Measurements from ENCODE around the gene GNGT2.

The GNGT2 gene

DNA sequence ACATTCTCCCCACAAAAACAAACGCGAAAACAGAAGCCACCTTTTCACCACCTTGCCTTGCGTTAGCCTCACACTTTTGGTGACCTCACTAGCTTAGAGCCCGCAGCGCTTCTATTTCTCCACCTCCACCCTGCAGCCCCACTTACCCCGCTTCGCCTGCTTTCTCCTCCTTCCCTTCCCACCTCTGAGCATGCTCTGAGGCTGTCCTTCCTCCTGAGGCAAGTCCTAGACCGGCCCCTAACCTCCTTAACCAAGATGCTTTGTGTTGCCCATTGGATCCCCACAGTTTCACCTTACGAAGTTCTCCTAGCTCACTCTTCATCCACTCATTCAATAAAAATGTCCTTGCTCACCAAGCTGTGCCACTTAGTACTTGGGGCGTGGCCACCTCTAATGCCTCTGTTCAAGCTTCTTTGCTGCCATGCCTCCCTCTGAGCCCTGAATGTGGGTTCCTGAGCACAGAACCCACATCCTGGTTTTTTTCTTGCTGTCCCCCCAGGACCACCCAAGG, 1.3 kb downstream of the GNGT2 start:
- Histone ChIP-seq H3K4me3 (IDR thresholded peaks at IDR 0.05; ENCODE audit: insufficient read depth, low read depth, low read length) (no peak overlapping the region), H3K27me3 (ENCODE audit: insufficient read depth, low read depth) (peaks cover 13% of the 10 kb centered on the region; the same call in 1 of the 2 replicates), H3K9ac (no peak overlapping the region), H3K27ac (no peak overlapping the region), H2AFZ (ENCODE audit: low read depth) (no peak overlapping the region), H3K36me3 (ENCODE audit: insufficient read depth) (no peaks in the 10 kb centered on the region), H3K79me2 (ENCODE audit: insufficient read depth, low read depth) (no peaks in the 10 kb centered on the region), H3K4me2 (no peak overlapping the region), H4K20me1 (ENCODE audit: insufficient read depth) (no peaks in the 10 kb centered on the region), H3K4me1 (ENCODE audit: low read depth, poor library complexity, severe bottlenecking) (no peaks in the 10 kb centered on the region)
- TF ChIP-seq, protein P1, sequence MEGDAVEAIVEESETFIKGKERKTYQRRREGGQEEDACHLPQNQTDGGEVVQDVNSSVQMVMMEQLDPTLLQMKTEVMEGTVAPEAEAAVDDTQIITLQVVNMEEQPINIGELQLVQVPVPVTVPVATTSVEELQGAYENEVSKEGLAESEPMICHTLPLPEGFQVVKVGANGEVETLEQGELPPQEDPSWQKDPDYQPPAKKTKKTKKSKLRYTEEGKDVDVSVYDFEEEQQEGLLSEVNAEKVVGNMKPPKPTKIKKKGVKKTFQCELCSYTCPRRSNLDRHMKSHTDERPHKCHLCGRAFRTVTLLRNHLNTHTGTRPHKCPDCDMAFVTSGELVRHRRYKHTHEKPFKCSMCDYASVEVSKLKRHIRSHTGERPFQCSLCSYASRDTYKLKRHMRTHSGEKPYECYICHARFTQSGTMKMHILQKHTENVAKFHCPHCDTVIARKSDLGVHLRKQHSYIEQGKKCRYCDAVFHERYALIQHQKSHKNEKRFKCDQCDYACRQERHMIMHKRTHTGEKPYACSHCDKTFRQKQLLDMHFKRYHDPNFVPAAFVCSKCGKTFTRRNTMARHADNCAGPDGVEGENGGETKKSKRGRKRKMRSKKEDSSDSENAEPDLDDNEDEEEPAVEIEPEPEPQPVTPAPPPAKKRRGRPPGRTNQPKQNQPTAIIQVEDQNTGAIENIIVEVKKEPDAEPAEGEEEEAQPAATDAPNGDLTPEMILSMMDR (conservative IDR thresholded peaks at IDR 0.05; ENCODE audit: low read depth, low read length): no peak

DNA sequence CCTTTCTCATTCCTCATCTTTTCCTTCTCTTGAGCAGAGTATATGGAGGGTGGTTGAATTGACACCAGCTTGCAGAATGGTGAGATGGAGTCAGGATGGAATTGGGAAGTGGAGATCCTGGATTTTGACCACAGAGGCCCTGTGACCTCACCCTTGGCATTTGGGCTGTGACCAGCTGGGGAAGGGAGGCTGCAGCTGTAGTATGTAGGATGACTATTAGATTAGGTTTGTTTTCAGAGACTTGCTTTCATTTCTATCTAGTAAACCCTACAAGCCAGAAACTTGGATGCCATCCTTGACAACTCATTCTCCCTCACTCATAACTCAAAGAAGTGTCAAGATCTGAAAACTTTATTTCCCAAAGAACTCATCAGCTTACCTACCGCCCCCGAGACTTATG, 5.9 kb downstream of the GNGT2 start:
- no peaks in the 10 kb centered on the region for H3K36me3 ChIP-seq (ENCODE audit: insufficient read depth)
- H3K27me3 ChIP-seq (ENCODE audit: insufficient read depth, low read depth): peaks cover 19% of the 10 kb centered on the region
- TF ChIP-seq, protein P1 (conservative IDR thresholded peaks at IDR 0.05; ENCODE audit: low read depth, low read length): no peak
- H2AFZ ChIP-seq (ENCODE audit: low read depth): no peak overlapping the region
- no peak overlapping the region for H3K4me3 ChIP-seq (IDR thresholded peaks at IDR 0.05; ENCODE audit: insufficient read depth, low read depth, low read length)
- no peak overlapping the region for H3K4me2 ChIP-seq
- no peaks in the 10 kb centered on the region for H4K20me1 ChIP-seq (ENCODE audit: insufficient read depth)
- no peak overlapping the region for H3K27ac ChIP-seq
- no peak overlapping the region for H3K9ac ChIP-seq
- H3K4me1 ChIP-seq (ENCODE audit: low read depth, poor library complexity, severe bottlenecking): no peaks in the 10 kb centered on the region
- H3K79me2 ChIP-seq (ENCODE audit: insufficient read depth, low read depth): no peaks in the 10 kb centered on the region

- no peak overlapping the region for H2AFZ ChIP-seq (ENCODE audit: low read depth)
- H3K36me3 ChIP-seq (ENCODE audit: insufficient read depth): no peaks in the 10 kb centered on the region
- H4K20me1 ChIP-seq (ENCODE audit: insufficient read depth): no peaks in the 10 kb centered on the region
- H3K4me1 ChIP-seq (ENCODE audit: low read depth, poor library complexity, severe bottlenecking): no peaks in the 10 kb centered on the region
- no peak overlapping the region for H3K4me3 ChIP-seq (IDR thresholded peaks at IDR 0.05; ENCODE audit: insufficient read depth, low read depth, low read length)
- H3K27ac ChIP-seq: no peak overlapping the region
- no peaks in the 10 kb centered on the region for H3K79me2 ChIP-seq (ENCODE audit: insufficient read depth, low read depth)
- no peak overlapping the region for H3K4me2 ChIP-seq
- peaks cover 19% of the 10 kb centered on the region for H3K27me3 ChIP-seq (ENCODE audit: insufficient read depth, low read depth)
- TF ChIP-seq, protein P1 (conservative IDR thresholded peaks at IDR 0.05; ENCODE audit: low read depth, low read length): no peak
- H3K9ac ChIP-seq: no peak overlapping the region
Observed at GRCh38 chr17:49203796-49204195, 6.6 kb downstream of the GNGT2 start.

- H3K9ac ChIP-seq: no peak overlapping the region
- H3K36me3 ChIP-seq (ENCODE audit: insufficient read depth): no peaks in the 10 kb centered on the region
- H3K27me3 ChIP-seq (ENCODE audit: insufficient read depth, low read depth): peaks cover 13% of the 10 kb centered on the region
- H2AFZ ChIP-seq (ENCODE audit: low read depth): no peak overlapping the region
- no peak overlapping the region for H3K4me2 ChIP-seq
- no peak overlapping the region for H3K4me3 ChIP-seq (IDR thresholded peaks at IDR 0.05; ENCODE audit: insufficient read depth, low read depth, low read length)
- TF ChIP-seq, protein P1 (conservative IDR thresholded peaks at IDR 0.05; ENCODE audit: low read depth, low read length): no peak
- no peak overlapping the region for H3K27ac ChIP-seq
- no peaks in the 10 kb centered on the region for H4K20me1 ChIP-seq (ENCODE audit: insufficient read depth)
- no peaks in the 10 kb centered on the region for H3K79me2 ChIP-seq (ENCODE audit: insufficient read depth, low read depth)
- no peaks in the 10 kb centered on the region for H3K4me1 ChIP-seq (ENCODE audit: low read depth, poor library complexity, severe bottlenecking)
Observed at GRCh38 chr17:49201481-49201927, 8.9 kb downstream of the GNGT2 start.
